NCI-H524 treated with DMSO at 0.1 percent for 48 hours (cell line): Measurements from ENCODE around the gene CDKN2C.
"Not testable (repeated sequence)": the region's sequence is repeated elsewhere in the genome, so short reads cannot be mapped to it uniquely, and the experiment has no call there.

ENCODE experiments used
- DNase-seq: peaks from one replicate; lab custom pipeline; 2025; lab: John Stamatoyannopoulos, UW

Gene CDKN2C

GRCh38 chr1:50980505-50980904, 10.5 kb downstream of the CDKN2C start:
- no peak for DNase-seq

GRCh38 chr1:50981741-50982140, 11.7 kb downstream of the CDKN2C start:
- DNase-seq = peak; percentile 73

GRCh38 chr1:50982611-50983010, 12.6 kb downstream of the CDKN2C start:
- no peak for DNase-seq

GRCh38 chr1:50983219-50983802, 13.3 kb downstream of the CDKN2C start:
- peak; percentile 91 for DNase-seq

- DNase-seq = no peak
These were observed 15.0 kb downstream of the CDKN2C start for GRCh38 chr1:50985094-50985493.

GRCh38 chr1:50986653-50987052, 16.6 kb downstream of the CDKN2C start:
- DNase-seq = no peak

GRCh38 chr1:50989694-50990093, 19.6 kb downstream of the CDKN2C start:
- no peak for DNase-seq

- no peak for DNase-seq
These were observed 22.7 kb downstream of the CDKN2C start for GRCh38 chr1:50992532-50993318.

- no peak for DNase-seq
These were observed 23.6 kb downstream of the CDKN2C start for GRCh38 chr1:50993645-50994044.

- no peak for DNase-seq
These were observed 25.0 kb downstream of the CDKN2C start for GRCh38 chr1:50994997-50995396.

GRCh38 chr1:50995651-50996050, 25.6 kb downstream of the CDKN2C start:
- DNase-seq = no peak

GRCh38 chr1:50996083-50996482, 26.0 kb downstream of the CDKN2C start:
- no peak for DNase-seq

- DNase-seq = not testable (repeated sequence)
These were observed 29.3 kb downstream of the CDKN2C start for GRCh38 chr1:50999375-50999774.

- no peak for DNase-seq
These were observed 30.1 kb downstream of the CDKN2C start for GRCh38 chr1:51000160-51000559.

- no peak for DNase-seq
These were observed 30.6 kb downstream of the CDKN2C start for GRCh38 chr1:51000651-51001050.

GRCh38 chr1:51002516-51002915, 32.5 kb downstream of the CDKN2C start:
- DNase-seq = peak; percentile 91

GRCh38 chr1:51005549-51005948, 35.5 kb downstream of the CDKN2C start:
- DNase-seq = not testable (repeated sequence)

- DNase-seq = no peak
These were observed 39.3 kb downstream of the CDKN2C start for GRCh38 chr1:51009381-51009780.

- DNase-seq = no peak
These were observed 44.8 kb downstream of the CDKN2C start for GRCh38 chr1:51014878-51015277.

GRCh38 chr1:51019811-51020210, 49.8 kb downstream of the CDKN2C start:
- no peak for DNase-seq
